ENCODE data around the gene PMIS2. TPM values are rescaled to one million over a fixed set of nuclear protein-coding genes. Genes with fewer than 3 reads are reported as not detected.
A peak's percentile ranks its signal among the peaks of the same experiment; 100 is the strongest.

PMIS2 gene
- total RNA-seq, 1 donor: not detected

GRCh38 chr19:35607661-35608060, 21.7 kb downstream of the PMIS2 start:
- TF ChIP-seq CTCF (IDR thresholded peaks at IDR 0.05; ENCODE audit: insufficient read depth, low read depth, low read length): no peak
- no peak overlapping the region for H3K4me3 ChIP-seq (ENCODE audit: low read depth, low read length)
- DNase-seq (ENCODE audit: low read depth): no peak

- H3K4me3 ChIP-seq (ENCODE audit: low read depth, low read length): no peak overlapping the region
- TF ChIP-seq CTCF (IDR thresholded peaks at IDR 0.05; ENCODE audit: insufficient read depth, low read depth, low read length): no peak
Observed at GRCh38 chr19:35608251-35608650, 22.3 kb downstream of the PMIS2 start.

GRCh38 chr19:35609851-35610353, 23.9 kb downstream of the PMIS2 start:
- no peak overlapping the region for H3K4me3 ChIP-seq (ENCODE audit: low read depth, low read length)
- TF ChIP-seq CTCF (IDR thresholded peaks at IDR 0.05; ENCODE audit: insufficient read depth, low read depth, low read length): no peak

More at GRCh38 chr19:35608251-35608650, 22.3 kb downstream of the PMIS2 start:
- DNase-seq (ENCODE audit: low read depth): no peak

GRCh38 chr19:35612224-35612558, 26.2 kb downstream of the PMIS2 start:
- no peak for DNase-seq (ENCODE audit: low read depth)
- no peak for TF ChIP-seq CTCF (IDR thresholded peaks at IDR 0.05; ENCODE audit: insufficient read depth, low read depth, low read length)
- H3K4me3 ChIP-seq (ENCODE audit: low read depth, low read length): peak overlapping the region; percentile 94

More at GRCh38 chr19:35609851-35610353, 23.9 kb downstream of the PMIS2 start:
- DNase-seq (ENCODE audit: low read depth): no peak

- DNase-seq (ENCODE audit: low read depth): peak; percentile 92
- TF ChIP-seq CTCF (IDR thresholded peaks at IDR 0.05; ENCODE audit: insufficient read depth, low read depth, low read length): no peak
- peak within 1 kb of the TSS; percentile 94 for H3K4me3 ChIP-seq (ENCODE audit: low read depth, low read length)
Observed at GRCh38 chr19:35612559-35613321, 26.8 kb downstream of the PMIS2 start, which contains the start of gene HAUS5. TSS of gene HAUS5 (plus strand) at chr19:35612735. CDS start at chr19:35612795, 60 bp downstream.

GRCh38 chr19:35613574-35613973, 27.6 kb downstream of the PMIS2 start:
- no peak overlapping the region for H3K4me3 ChIP-seq (ENCODE audit: low read depth, low read length)
- no peak for TF ChIP-seq CTCF (IDR thresholded peaks at IDR 0.05; ENCODE audit: insufficient read depth, low read depth, low read length)
- no peak for DNase-seq (ENCODE audit: low read depth)

Measured in fibroblast of villous mesenchyme (primary cell).